ENCODE measurements around the gene TUSC2.

- TF ChIP-seq POLR2AphosphoS5 (IDR thresholded peaks at IDR 0.05; ENCODE audit: low read depth, low read length) (no peak), TAF1 (IDR thresholded peaks at IDR 0.05; ENCODE audit: borderline replicate concordance, insufficient read depth, low read length) (no peak), FOXP2 (optimal IDR thresholded peaks at IDR 0.05; ENCODE audit: borderline replicate concordance, extremely low read depth, extremely low read length, insufficient read depth) (no peak), SIN3A (IDR thresholded peaks at IDR 0.05; ENCODE audit: borderline replicate concordance, insufficient read depth, low read length) (no peak)
- TF ChIP-seq, protein P1, sequence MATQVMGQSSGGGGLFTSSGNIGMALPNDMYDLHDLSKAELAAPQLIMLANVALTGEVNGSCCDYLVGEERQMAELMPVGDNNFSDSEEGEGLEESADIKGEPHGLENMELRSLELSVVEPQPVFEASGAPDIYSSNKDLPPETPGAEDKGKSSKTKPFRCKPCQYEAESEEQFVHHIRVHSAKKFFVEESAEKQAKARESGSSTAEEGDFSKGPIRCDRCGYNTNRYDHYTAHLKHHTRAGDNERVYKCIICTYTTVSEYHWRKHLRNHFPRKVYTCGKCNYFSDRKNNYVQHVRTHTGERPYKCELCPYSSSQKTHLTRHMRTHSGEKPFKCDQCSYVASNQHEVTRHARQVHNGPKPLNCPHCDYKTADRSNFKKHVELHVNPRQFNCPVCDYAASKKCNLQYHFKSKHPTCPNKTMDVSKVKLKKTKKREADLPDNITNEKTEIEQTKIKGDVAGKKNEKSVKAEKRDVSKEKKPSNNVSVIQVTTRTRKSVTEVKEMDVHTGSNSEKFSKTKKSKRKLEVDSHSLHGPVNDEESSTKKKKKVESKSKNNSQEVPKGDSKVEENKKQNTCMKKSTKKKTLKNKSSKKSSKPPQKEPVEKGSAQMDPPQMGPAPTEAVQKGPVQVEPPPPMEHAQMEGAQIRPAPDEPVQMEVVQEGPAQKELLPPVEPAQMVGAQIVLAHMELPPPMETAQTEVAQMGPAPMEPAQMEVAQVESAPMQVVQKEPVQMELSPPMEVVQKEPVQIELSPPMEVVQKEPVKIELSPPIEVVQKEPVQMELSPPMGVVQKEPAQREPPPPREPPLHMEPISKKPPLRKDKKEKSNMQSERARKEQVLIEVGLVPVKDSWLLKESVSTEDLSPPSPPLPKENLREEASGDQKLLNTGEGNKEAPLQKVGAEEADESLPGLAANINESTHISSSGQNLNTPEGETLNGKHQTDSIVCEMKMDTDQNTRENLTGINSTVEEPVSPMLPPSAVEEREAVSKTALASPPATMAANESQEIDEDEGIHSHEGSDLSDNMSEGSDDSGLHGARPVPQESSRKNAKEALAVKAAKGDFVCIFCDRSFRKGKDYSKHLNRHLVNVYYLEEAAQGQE (IDR thresholded peaks at IDR 0.05; ENCODE audit: insufficient read depth in 1 of 2, low read depth in 2 of 2, low read length in 2 of 2) = no peak
Measured at GRCh38 chr3:50314816-50315215, 13.2 kb downstream of the TUSC2 start.
